Right ventricle myocardium superior (tissue), 1 donor: ENCODE data around the gene TAF6L. TPM values are rescaled to one million over a fixed set of nuclear protein-coding genes. Genes with fewer than 3 reads are reported as not detected.
"Not testable (repeated sequence)": the region's sequence is repeated elsewhere in the genome, so short reads cannot be mapped to it uniquely, and the experiment has no call there.

ENCODE experiments used
- ATAC-seq: fragments of 200-7000 bp; cut with Tn5 transposase; one replicate; pipeline ENCODE4 v1.9.1; 2020; ENCODE audit warnings: mild to moderate bottlenecking; ENCODE audit not compliant: poor library complexity
- DNase-seq: peaks from one replicate; pipeline ENCODE4 v3.0.0-alpha.2; 2020
- intact Hi-C: fragments of 100-400 bp; cut with DNase I; formaldehyde crosslinking; loops from one replicate; pipeline ENCODE4 v1.11.2; 2022
- total RNA-seq: library from RNA; stranded (reverse); fragmentation: NEBNext Ultra II Directional; extraction: Animal tissue kit (Norgen Biotek cat#: 25700); gene quantifications from one replicate; pipeline ENCODE4 v1.2.1, GENCODE V29; 2021
- donor health status: DM: no; HTN: yes; CAD: no; lungs with severe emphysema.

TAF6L gene
- total RNA-seq, 1 donor from 2014 or later, result 9.2 TPM

DNA sequence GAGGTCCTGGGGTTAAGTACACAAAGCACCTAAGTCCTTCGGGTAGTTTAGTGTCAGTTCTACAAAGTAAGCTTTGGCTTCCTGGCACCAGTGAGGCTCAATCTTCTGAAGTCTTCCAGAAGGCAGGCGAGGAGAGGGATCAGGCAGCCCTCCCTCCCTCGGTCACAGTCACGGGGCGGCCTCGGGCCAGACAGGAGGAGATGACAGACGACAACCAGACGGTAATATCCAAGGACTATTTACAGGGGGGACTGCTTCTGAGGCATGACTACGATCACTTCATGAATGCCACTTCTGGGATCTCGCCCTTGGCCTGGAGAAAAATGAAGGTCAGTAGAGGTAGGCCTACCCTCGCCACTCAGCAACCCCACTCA is 21.0 kb downstream of the TAF6L start:
- ATAC-seq, result peak; percentile 47
- intact Hi-C loops, result no loop called here
- DNase-seq, result peak; percentile 72

DNA sequence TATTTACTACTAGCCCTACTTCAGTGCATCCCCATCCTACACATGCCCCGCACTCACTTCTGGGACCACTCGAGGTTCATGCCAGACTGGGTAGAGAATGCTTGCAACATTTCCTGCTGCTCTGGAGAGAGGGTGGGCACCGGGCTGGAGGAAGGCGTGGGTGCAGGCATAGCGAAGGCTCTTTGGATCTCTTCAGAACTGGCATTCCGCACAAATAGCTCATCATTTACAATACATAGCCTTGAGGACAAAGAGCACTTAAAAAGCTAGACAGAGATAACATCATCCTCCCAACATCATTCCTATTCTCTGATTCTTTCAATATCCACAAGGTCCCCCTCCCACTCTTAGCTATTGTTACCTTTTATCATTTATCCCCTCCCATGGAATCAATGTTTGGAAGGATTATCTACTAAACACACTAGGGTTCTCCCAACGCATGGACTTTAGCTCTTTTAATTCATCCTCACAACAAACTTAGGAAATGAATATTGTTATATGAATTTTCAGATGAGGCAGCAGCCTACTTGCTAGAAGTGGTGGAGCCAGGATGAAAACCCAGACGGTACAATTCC is 23.1 kb downstream of the TAF6L start:
- no peak for ATAC-seq
- intact Hi-C loops, result loop anchor here (2.0 kb wide), 1 partner anchor 37 kb away; no protein-coding TSS in a partner anchor
- peak; percentile 4 for DNase-seq

- intact Hi-C loops, result no loop called here
- peak; percentile 10 for DNase-seq
- no peak for ATAC-seq
Measured at GRCh38 chr11:62796281-62796680, 25.1 kb downstream of the TAF6L start.

DNA sequence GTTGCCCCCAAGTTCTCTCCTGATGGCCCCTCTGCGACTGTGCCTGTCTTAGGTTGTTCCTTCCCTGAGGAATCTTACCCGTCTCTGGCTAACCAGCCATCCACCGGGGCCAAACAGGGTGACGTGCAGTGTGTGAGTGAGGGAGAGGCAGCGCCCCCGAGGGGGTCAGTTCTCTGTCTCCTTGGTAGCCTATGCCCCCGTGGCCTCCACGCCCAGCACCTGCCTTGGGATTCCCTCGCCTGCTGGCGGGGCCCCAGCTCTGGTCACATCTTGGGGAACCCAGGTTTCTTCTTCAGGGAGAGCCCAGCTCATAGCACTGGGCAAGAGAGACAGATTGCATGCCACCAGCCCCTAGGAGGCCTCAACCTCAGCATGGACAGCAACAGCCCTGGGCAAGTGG is 28.3 kb downstream of the TAF6L start:
- intact Hi-C loops, result no loop called here
- DNase-seq (no peak), ATAC-seq (no peak)

GRCh38 chr11:62801071-62801470 is 29.9 kb downstream of the TAF6L start:
- intact Hi-C loops, result no loop called here
- ATAC-seq (no peak), DNase-seq (no peak)

DNA sequence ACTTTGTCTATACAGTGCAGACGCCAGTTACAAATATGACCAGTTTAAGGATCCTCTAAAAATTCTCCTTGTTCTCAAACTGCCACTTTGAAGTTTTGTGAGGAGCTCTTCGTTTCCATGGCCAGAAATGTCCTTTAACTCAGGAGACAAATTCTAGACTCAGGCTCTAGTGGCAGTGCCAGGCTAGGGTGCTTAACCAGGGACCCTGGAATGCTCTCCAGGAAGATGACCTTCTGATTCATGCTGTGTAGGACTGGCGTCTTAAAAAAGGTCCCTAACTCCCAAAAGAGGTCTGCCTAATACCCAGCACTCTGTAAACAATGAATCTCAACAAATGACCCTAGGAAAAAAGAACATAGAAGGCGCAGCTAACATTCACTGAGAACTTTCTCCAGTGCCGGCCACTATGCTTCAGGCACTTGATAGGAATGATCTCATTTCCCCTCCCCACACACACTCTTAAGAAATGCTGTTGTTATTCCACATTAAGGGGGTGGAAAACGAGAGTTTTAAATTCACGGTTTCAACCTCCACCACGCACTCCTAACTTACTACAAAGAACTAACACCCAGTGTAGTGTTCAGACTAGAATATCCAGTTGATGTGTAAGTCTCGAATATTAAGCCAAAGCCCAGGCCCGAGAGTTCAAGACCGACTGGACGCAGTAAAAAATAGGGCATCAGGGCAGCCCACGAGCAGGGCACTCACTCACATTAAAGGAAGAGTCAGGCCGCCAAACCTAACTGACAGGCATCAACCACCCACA is 33.3 kb downstream of the TAF6L start:
- intact Hi-C loops, result no loop called here
- ATAC-seq (peak; percentile 1), DNase-seq (no peak)

GRCh38 chr11:62805076-62805892 is 34.1 kb downstream of the TAF6L start, which contains the start of gene NXF1:
Gene NXF1 (minus strand): TSS chr11:62805440. CDS start chr11:62805356, 84 bp downstream.
- intact Hi-C loops, result no loop called here
- DNase-seq (peak; percentile 97), ATAC-seq (peak; percentile 95)

DNA sequence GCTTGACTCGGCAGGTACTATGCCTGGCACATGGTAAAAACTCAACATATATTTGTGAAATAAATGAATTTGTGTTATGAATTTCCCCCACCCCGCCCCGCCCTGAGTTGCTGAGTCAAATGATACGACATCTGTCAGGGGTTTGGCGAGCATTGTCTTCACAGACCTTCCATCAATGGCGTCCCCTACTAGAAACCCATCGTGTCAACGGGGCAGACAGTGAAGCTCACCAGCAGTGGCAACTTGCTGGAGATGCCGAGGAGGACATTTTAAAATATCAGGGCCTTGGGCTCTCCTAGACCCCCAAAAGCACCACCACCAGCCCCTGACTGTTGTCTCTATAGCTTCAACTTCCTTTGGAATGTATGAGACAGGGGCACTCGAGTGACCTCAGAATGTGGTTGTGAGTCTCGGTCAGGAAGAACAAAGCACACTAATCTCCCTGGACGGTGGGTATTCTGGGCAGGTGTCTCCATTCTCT is 34.8 kb downstream of the TAF6L start:
- DNase-seq, result no peak
- intact Hi-C loops, result no loop called here

DNA sequence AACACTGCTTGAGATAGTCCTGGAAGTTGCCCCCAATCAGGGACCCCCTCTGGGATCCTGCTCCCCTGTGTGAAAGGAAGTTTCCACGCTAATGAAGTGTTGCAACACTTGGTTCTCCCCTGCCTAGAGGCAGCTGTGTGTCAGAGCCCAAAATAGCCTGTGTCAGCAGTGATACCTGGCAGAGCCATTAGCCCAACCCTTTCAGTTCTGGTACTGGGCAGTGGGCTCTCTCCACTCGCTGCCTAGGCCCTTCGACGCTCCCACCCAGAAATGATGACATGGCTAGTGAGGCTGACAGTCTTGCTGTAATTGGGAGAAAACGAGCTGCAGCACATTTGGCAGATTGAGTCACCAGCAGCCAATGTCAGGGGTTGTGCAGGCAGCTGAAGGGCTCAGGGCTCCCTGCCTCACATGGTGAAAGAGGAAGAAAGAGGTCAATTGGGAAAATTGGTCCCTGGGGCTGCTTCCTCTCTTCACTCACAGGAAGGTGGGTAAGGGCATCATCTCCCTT is 35.5 kb downstream of the TAF6L start:
- intact Hi-C loops, result no loop called here
- DNase-seq (no peak), ATAC-seq (peak; percentile 63)

More for the DNA sequence above, 34.8 kb downstream of the TAF6L start:
- ATAC-seq, result peak; percentile 9

DNA sequence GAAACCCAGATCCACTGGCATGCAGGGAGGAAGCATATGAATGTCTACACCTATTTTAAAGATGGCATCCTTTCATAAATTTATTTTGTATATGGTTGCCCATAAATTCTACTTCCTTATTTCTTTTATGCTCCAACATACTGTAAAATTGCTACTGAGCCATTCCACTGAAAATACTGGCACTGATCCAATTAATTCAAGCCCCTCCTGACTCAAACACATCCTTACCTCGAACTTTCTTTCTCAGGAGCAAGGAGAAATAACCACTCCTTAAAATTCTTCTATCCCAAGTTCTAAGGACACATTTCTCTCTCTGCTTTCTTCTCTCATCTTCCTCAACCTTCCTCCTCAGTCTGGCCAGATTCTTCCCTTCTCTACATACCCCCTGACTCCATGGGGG is 39.6 kb downstream of the TAF6L start:
- no peak for ATAC-seq
- intact Hi-C loops, result no loop called here
- DNase-seq, result no peak

DNA sequence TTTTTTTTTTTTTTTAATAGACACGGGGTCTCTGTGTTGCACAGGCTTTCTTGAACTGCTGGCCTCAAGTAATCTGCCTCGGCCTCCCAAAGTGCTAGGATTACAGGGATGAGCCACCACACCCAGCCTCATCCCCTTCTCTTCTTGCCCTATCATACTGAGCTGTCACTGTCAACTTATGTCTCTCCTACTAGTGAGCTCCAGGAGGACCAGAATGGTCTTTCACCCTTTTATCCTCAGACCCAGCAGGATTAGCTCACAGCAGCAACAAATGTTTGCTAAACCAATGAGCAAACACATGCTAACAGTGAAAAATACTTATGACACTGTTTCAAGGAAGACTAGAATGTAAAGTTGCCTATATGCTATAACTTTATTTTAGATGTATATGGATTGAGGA is 40.5 kb downstream of the TAF6L start:
- intact Hi-C loops, result no loop called here
- ATAC-seq (no peak), DNase-seq (no peak)

- DNase-seq, result no peak
- no peak for ATAC-seq
- intact Hi-C loops, result no loop called here
Measured at GRCh38 chr11:62816557-62816956, 45.4 kb downstream of the TAF6L start.

DNA sequence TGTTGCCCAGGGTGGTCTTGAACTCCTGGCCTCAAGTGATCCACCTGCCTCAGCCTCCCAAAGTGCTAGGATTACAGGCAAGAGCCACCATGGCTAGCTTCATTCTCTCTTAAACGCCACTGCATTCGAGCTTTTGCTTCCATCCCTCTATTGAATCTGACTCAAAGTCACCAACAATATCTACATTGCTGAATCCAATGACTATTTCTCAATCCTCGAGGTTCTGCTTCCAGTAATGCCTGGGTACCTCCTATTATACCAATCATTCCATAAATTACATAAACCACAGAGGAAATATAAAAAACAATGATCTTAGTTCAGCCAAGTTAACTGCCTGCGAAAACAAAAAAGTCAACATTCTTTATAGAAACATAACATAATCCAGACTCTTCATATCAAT is 45.9 kb downstream of the TAF6L start:
- ATAC-seq (no peak), DNase-seq (no peak)
- intact Hi-C loops, result no loop called here

- intact Hi-C loops, result no loop called here
- DNase-seq (no peak), ATAC-seq (no peak)
Measured at GRCh38 chr11:62823677-62824076, 52.5 kb downstream of the TAF6L start.

- intact Hi-C loops, DNase-seq, ATAC-seq: not testable (repeated sequence)
Measured at GRCh38 chr11:62828130-62828529, 56.9 kb downstream of the TAF6L start.

- ATAC-seq (no peak), DNase-seq (no peak)
Measured at GRCh38 chr11:62830904-62831519, 59.8 kb downstream of the TAF6L start.

DNA sequence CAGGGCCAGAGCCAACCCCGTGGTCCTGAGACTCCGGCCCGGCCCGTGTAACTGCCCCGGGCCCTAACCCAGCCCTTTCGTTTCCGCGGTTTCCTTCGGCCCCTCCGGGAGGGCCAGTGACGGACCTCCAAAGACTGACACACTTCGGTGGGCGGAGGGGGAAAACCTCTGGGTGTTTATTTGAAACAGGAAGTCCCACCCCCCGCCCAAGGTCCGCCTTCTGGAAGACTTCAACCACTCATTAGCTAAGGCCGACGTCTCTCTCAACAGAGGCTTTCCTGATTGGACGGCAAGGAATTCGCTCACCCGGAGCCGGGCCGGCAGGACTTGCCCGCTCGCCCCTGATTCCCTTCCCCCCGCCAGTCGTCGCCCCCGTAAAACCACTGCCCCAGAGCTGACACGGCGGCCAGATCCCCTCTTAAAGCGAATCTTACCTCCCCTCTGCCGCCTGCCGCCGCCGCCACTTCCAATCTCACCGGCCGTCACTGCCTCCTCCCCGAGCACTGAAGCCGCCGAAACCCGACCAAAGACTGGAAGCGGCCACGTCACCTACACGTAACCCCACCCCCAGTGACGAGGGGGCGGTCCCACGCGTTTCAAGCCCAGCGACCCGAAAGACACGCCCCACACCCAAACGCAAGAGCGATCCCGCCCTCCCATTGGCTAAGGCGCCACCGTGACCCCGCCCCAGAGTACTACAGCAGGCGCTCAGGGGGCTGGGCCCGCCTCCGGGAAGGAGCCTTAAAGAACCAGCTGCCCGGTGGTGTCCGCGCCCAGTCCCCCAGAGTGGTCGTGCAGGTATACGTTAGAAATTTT is 60.5 kb downstream of the TAF6L start, which contains the start of gene STX5:
TSS of gene STX5 (minus strand) at position 532 of the 816 bp plus-strand sequence. CDS start 808 bp downstream, outside the sequence.
- intact Hi-C loops, result loop anchor here (2.0 kb wide), 1 partner anchor 37 kb away; no protein-coding TSS in a partner anchor
- ATAC-seq, result peak; percentile 99
- DNase-seq, result peak; percentile 100

More at GRCh38 chr11:62830904-62831519, 59.8 kb downstream of the TAF6L start:
- intact Hi-C loops, result loop anchor here (2.0 kb wide), 1 partner anchor 36 kb away; no protein-coding TSS in a partner anchor
